Keratinocyte (primary cell): Measurements from ENCODE around the gene P4HA3. TPM values are rescaled to one million over a fixed set of nuclear protein-coding genes. Genes with fewer than 3 reads are reported as not detected.
A peak's percentile ranks its signal among the peaks of the same experiment; 100 is the strongest.

ENCODE experiments used
- DNase-seq: peaks from one replicate; pipeline ENCODE4 v3.0.0-alpha.2; 2011; ENCODE audit warnings: low read depth, missing footprints, low spot score
- FAIRE-seq: peaks from 2 replicates; lab custom pipeline; 2011; peaks lifted over from hg19 to GRCh38; lab: Jason Lieb, UNC
- H2AFZ ChIP-seq: 2 replicates; pipeline ENCODE4 v1.6.0; 2012; ENCODE audit warnings: low read length, control low read depth, inconsistent platforms; ENCODE audit not compliant: control insufficient read depth
- H3K27ac ChIP-seq: 2 replicates; pipeline ENCODE4 v1.5.1; 2011; ENCODE audit warnings: low read length; ENCODE audit not compliant: control insufficient read depth, insufficient read depth
- H3K27me3 ChIP-seq: 3 replicates; pipeline ENCODE4 v1.6.0; 2011; ENCODE audit warnings: low read length; ENCODE audit not compliant: control insufficient read depth, insufficient read depth; ENCODE audit errors: extremely low read depth
- H3K36me3 ChIP-seq, 2 experiments: 2 replicates in 1 of 2; 3 replicates in 1 of 2; pipeline ENCODE4 v1.5.1; 2011; ENCODE audit warnings: low read length in 2 of 2, mild to moderate bottlenecking in 1 of 2; ENCODE audit not compliant: control insufficient read depth in 2 of 2, insufficient read depth in 2 of 2; ENCODE audit errors: extremely low read depth in 1 of 2
- H3K4me1 ChIP-seq: 3 replicates; pipeline ENCODE4 v1.5.1; 2011; ENCODE audit warnings: low read length; ENCODE audit not compliant: control insufficient read depth, insufficient read depth; ENCODE audit errors: extremely low read depth
- H3K4me2 ChIP-seq: 3 replicates; pipeline ENCODE4 v1.6.0; 2011; ENCODE audit warnings: low read depth, low read length; ENCODE audit not compliant: control insufficient read depth, insufficient read depth; ENCODE audit errors: extremely low read depth
- H3K4me3 ChIP-seq, 3 experiments: fragments of 200-600 bp in 1 of 3; sonication (generic) in 1 of 3; 2 replicates in 2 of 3; 3 replicates in 1 of 3; pipeline ENCODE4 v1.5.1; 2011 to 2016; ENCODE audit warnings: low read length in 3 of 3, mild to moderate bottlenecking in 3 of 3, control low read depth in 2 of 3, inconsistent platforms in 1 of 3, low read depth in 1 of 3, mixed read lengths in 1 of 3, mixed run types in 1 of 3, moderate library complexity in 1 of 3; ENCODE audit not compliant: control insufficient read depth in 2 of 3, insufficient read depth in 2 of 3; ENCODE audit errors: extremely low read depth in 1 of 3
- H3K79me2 ChIP-seq: 2 replicates; pipeline ENCODE4 v1.6.0; 2012; ENCODE audit warnings: low read length; ENCODE audit not compliant: control insufficient read depth, insufficient read depth
- H3K9ac ChIP-seq: 3 replicates; pipeline ENCODE4 v1.6.0; 2011; ENCODE audit warnings: low read length; ENCODE audit not compliant: control insufficient read depth, insufficient read depth; ENCODE audit errors: extremely low read depth
- H3K9me1 ChIP-seq: 3 replicates; pipeline ENCODE4 v1.6.0; 2011; ENCODE audit warnings: low read length; ENCODE audit not compliant: control insufficient read depth, insufficient read depth; ENCODE audit errors: extremely low read depth
- H3K9me3 ChIP-seq: 2 replicates; pipeline ENCODE4 v1.5.1; 2012; ENCODE audit warnings: low read depth, low read length; ENCODE audit not compliant: control insufficient read depth
- H4K20me1 ChIP-seq: 3 replicates; pipeline ENCODE4 v1.6.0; 2011; ENCODE audit warnings: low read length; ENCODE audit not compliant: control insufficient read depth, insufficient read depth; ENCODE audit errors: extremely low read depth
- EZH2 ChIP-seq: IDR thresholded peaks from one replicate; pipeline ENCODE4 v1.6.1; 2012; ENCODE audit warnings: inconsistent platforms, mild to moderate bottlenecking, low read length, moderate library complexity
- dilution Hi-C: fragments of 300-500 bp; cut with MboI; formaldehyde crosslinking; loops from one replicate; pipeline ENCODE4 v1.7.0; 2020; ENCODE audit warnings: low sequenced_read_pairs; ENCODE audit not compliant: extremely low pct_ligation_motif_present
- polyA plus RNA-seq, 5 experiments: library from polyadenylated mRNA; depleted of rRNA in 3 of 5; stranded (reverse) in 3 of 5; stranded (forward) in 1 of 5; unstranded in 1 of 5; fragments of >200 nt; gene quantifications; 1 replicate in 1 of 5; 2 replicates in 3 of 5; 3 replicates in 1 of 5; pipeline versions ENCODE4 v1.2.1 to v1.2.3, GENCODE V29; 2011 to 2012; ENCODE audit warnings: missing spikeins in 2 of 5, low read depth in 1 of 5, low replicate concordance in 1 of 5
- TF ChIP-seq, protein P1 (sequence below), 3 experiments: IDR thresholded peaks in 1 of 3; conservative IDR thresholded peaks in 1 of 3; optimal IDR thresholded peaks in 1 of 3; 2 replicates in 2 of 3; 3 replicates in 1 of 3; pipeline versions ENCODE3 to v1.5.1; 2011; ENCODE audit warnings: low read length in 3 of 3, mild to moderate bottlenecking in 3 of 3, moderate library complexity in 2 of 3, control low read depth in 1 of 3, inconsistent platforms in 1 of 3; ENCODE audit not compliant: insufficient read depth in 2 of 3; ENCODE audit errors: extremely low read depth in 1 of 3

P4HA3 gene
- polyA plus RNA-seq, 1 donor (not counting 4 experiments of a cell fraction or from before 2014, with no cell fraction given): 0.14 TPM

DNA sequence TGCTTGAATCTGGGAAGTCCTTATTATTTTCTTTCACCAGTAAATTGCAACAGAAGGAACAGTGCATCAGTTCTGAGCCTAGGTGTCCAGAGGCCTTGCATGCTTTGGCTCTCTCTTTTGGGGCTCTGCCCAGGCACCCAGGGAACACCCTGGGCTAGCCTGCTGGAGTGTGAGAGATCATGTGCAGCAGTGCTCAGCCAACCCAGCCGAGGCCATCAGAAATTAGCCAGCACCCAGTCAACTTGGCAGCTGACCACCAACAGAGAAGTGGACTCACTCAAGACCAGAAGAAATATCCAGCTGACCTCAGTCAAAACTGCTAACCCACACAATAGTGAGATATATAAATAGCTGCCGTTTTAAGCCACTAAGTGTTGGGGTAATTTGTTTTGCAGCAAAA is 11.2 kb upstream of the P4HA3 start:
- no peaks in the 10 kb centered on the region for H3K36me3 ChIP-seq
- no peak overlapping the region for H3K4me2 ChIP-seq
- no peaks in the 10 kb centered on the region for H4K20me1 ChIP-seq
- H2AFZ ChIP-seq: no peak overlapping the region
- H3K9me3 ChIP-seq: no peaks in the 10 kb centered on the region
- no peaks in the 10 kb centered on the region for H3K79me2 ChIP-seq
- dilution Hi-C loops: no loop called here
- no peaks in the 10 kb centered on the region for H3K27me3 ChIP-seq
- H3K9ac ChIP-seq: no peak overlapping the region
- H3K4me3 ChIP-seq: no peak overlapping the region
- no peaks in the 10 kb centered on the region for H3K9me1 ChIP-seq
- no peak overlapping the region for H3K27ac ChIP-seq
- no peak for DNase-seq
- H3K4me1 ChIP-seq: peaks cover 19% of the 10 kb centered on the region
- no peak for FAIRE-seq
- TF ChIP-seq EZH2: no peak
- TF ChIP-seq, protein P1, sequence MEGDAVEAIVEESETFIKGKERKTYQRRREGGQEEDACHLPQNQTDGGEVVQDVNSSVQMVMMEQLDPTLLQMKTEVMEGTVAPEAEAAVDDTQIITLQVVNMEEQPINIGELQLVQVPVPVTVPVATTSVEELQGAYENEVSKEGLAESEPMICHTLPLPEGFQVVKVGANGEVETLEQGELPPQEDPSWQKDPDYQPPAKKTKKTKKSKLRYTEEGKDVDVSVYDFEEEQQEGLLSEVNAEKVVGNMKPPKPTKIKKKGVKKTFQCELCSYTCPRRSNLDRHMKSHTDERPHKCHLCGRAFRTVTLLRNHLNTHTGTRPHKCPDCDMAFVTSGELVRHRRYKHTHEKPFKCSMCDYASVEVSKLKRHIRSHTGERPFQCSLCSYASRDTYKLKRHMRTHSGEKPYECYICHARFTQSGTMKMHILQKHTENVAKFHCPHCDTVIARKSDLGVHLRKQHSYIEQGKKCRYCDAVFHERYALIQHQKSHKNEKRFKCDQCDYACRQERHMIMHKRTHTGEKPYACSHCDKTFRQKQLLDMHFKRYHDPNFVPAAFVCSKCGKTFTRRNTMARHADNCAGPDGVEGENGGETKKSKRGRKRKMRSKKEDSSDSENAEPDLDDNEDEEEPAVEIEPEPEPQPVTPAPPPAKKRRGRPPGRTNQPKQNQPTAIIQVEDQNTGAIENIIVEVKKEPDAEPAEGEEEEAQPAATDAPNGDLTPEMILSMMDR (optimal IDR thresholded peaks at IDR 0.05 in 1 of 3, IDR thresholded peaks at IDR 0.05 in 1 of 3, conservative IDR thresholded peaks at IDR 0.05 in 1 of 3; ENCODE audit: extremely low read depth in 1 of 3, insufficient read depth in 2 of 3, low read length in 3 of 3): no peak

DNA sequence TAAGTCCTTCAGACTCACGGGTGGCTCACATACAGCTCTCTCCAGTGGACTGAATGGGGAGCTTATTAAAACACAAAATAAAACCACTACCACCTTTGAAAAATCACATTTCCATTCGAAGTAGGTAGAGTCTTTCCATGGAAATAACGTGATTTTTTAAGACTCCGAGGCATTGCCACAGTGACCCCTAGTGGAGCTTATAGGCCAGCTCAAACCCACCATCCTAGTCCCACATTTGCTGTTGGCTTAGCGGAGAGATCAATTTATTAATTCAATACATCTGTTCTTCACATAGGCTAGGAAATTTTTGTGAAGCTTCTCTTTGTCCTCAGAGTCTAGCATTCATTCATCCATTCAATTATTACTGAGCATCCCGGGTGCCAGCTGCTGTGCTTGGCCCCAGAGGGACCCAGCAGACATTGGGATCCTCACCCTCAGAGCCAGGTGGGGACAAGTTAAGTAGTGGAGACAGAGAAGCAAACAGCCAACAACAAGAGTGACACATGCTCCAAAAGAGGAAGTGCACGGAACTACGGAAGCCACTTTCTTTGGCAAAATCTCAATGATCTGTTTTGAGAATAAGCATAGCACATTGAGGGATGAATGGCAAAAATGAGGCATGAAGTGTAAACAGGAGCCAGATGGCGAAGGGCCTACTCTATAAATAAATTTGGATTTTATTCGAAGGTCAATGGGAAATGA is 10.2 kb upstream of the P4HA3 start:
- no peak for FAIRE-seq
- no peaks in the 10 kb centered on the region for H3K9me1 ChIP-seq
- H3K36me3 ChIP-seq: no peaks in the 10 kb centered on the region
- H3K4me1 ChIP-seq: peaks cover 19% of the 10 kb centered on the region
- no peaks in the 10 kb centered on the region for H3K27me3 ChIP-seq
- dilution Hi-C loops: no loop called here
- no peak overlapping the region for H3K27ac ChIP-seq
- TF ChIP-seq, protein P1 (optimal IDR thresholded peaks at IDR 0.05 in 1 of 3, IDR thresholded peaks at IDR 0.05 in 1 of 3, conservative IDR thresholded peaks at IDR 0.05 in 1 of 3; ENCODE audit: extremely low read depth in 1 of 3, insufficient read depth in 2 of 3, low read length in 3 of 3): peak; percentile 54 to 65 (median 61)
- no peak for TF ChIP-seq EZH2
- no peak overlapping the region for H3K4me3 ChIP-seq
- no peak overlapping the region for H2AFZ ChIP-seq
- H3K9me3 ChIP-seq: peaks cover 1% of the 10 kb centered on the region
- no peaks in the 10 kb centered on the region for H3K79me2 ChIP-seq
- no peaks in the 10 kb centered on the region for H4K20me1 ChIP-seq
- H3K9ac ChIP-seq: no peak overlapping the region
- no peak for DNase-seq
- H3K4me2 ChIP-seq: no peak overlapping the region
